Measurements from ENCODE around the gene PACRG. TPM values are rescaled to one million over a fixed set of nuclear protein-coding genes. Genes with fewer than 3 reads are reported as not detected.

Gene PACRG
- total and polyA plus RNA-seq, 2 donors (not counting 3 experiments of a cell fraction or from before 2014, with no cell fraction given), result 0.08 TPM; not detected in 1

- no peaks in the 10 kb centered on the region for H3K9me1 ChIP-seq (replicated peaks; ENCODE audit: control insufficient read depth, extremely low read depth, insufficient read depth, low read length)
- no TSS peak for BruUV-seq (replicated peaks)
- H3K4me2 ChIP-seq (ENCODE audit: insufficient read depth, low read length), result no peak overlapping the region
- FAIRE-seq (no peak), DNase-seq (ENCODE audit: low read depth, low spot score) (no peak)
- H3K9ac ChIP-seq (replicated peaks; ENCODE audit: extremely low read depth, insufficient read depth, low read length), result no peak overlapping the region
- no peaks in the 10 kb centered on the region for H3K27me3 ChIP-seq (ENCODE audit: control insufficient read depth in 2 of 2, insufficient read depth in 2 of 2, low read length in 2 of 2)
- CTCF ChIA-PET, result interaction anchor here (0.5 to 1.0 kb wide), 2 partner anchors 11 to 80 kb away, joined by 3 to 6 read pairs; no protein-coding TSS in a partner anchor
- no peaks in the 10 kb centered on the region for H3K36me3 ChIP-seq (ENCODE audit: control insufficient read depth in 2 of 2, extremely low read depth in 1 of 2, insufficient read depth in 2 of 2, low read length in 2 of 2)
- no peaks in the 10 kb centered on the region for H3K9me3 ChIP-seq (replicated peaks; ENCODE audit: control insufficient read depth, insufficient read depth, low read length)
- dilution Hi-C loops (cut with MboI; ENCODE audit: extremely low pct_ligation_motif_present, low sequenced_read_pairs), result no loop called here
- no peak overlapping the region for H2AFZ ChIP-seq (ENCODE audit: low read depth, low read length)
- intact Hi-C loops (cut with micrococcal nuclease), result no loop called here
- TF ChIP-seq MYC (IDR thresholded peaks at IDR 0.05; ENCODE audit: low read depth, low read length), result no peak
- no peak for TF ChIP-seq JUN (IDR thresholded peaks at IDR 0.05; ENCODE audit: borderline replicate concordance, insufficient read depth, insufficient read length, low read depth)
- TF ChIP-seq, protein P1, sequence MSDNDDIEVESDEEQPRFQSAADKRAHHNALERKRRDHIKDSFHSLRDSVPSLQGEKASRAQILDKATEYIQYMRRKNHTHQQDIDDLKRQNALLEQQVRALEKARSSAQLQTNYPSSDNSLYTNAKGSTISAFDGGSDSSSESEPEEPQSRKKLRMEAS (IDR thresholded peaks at IDR 0.05; ENCODE audit: insufficient read depth, insufficient read length), result no peak
- no peak for TF ChIP-seq POLR2A (IDR thresholded peaks at IDR 0.05; ENCODE audit: low read depth, low read length)
- TF ChIP-seq FOS (IDR thresholded peaks at IDR 0.05; ENCODE audit: borderline replicate concordance, insufficient read depth, low read length), result no peak
- no peak for TF ChIP-seq EZH2 (IDR thresholded peaks at IDR 0.05; ENCODE audit: borderline replicate concordance, low read depth, low read length, severe bottlenecking)
- TF ChIP-seq POLR2AphosphoS5 (IDR thresholded peaks at IDR 0.05; ENCODE audit: insufficient read depth, low read depth, low read length), result no peak
- TF ChIP-seq, protein P2, sequence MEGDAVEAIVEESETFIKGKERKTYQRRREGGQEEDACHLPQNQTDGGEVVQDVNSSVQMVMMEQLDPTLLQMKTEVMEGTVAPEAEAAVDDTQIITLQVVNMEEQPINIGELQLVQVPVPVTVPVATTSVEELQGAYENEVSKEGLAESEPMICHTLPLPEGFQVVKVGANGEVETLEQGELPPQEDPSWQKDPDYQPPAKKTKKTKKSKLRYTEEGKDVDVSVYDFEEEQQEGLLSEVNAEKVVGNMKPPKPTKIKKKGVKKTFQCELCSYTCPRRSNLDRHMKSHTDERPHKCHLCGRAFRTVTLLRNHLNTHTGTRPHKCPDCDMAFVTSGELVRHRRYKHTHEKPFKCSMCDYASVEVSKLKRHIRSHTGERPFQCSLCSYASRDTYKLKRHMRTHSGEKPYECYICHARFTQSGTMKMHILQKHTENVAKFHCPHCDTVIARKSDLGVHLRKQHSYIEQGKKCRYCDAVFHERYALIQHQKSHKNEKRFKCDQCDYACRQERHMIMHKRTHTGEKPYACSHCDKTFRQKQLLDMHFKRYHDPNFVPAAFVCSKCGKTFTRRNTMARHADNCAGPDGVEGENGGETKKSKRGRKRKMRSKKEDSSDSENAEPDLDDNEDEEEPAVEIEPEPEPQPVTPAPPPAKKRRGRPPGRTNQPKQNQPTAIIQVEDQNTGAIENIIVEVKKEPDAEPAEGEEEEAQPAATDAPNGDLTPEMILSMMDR (IDR thresholded peaks at IDR 0.05; ENCODE audit: extremely low read depth in 1 of 2, insufficient read depth in 1 of 2, low read depth in 1 of 2, low read length in 2 of 2), result no peak
- TF ChIP-seq GATA2 (IDR thresholded peaks at IDR 0.05; ENCODE audit: insufficient read depth, insufficient read length, low read depth, low read length), result no peak
- no peak overlapping the region for H3K4me3 ChIP-seq (replicated peaks in 1 of 3; ENCODE audit: insufficient read depth in 1 of 3, low read depth in 1 of 3, low read length in 3 of 3)
- H3K4me1 ChIP-seq (ENCODE audit: control insufficient read depth, extremely low read depth, insufficient read depth, low read length), result peaks cover 4% of the 10 kb centered on the region
- no peak overlapping the region for H3K27ac ChIP-seq (ENCODE audit: insufficient read depth, low read depth, low read length)
- POLR2A ChIA-PET, result no interaction called here
- H3K79me2 ChIP-seq (ENCODE audit: control insufficient read depth, insufficient read depth, low read length), result no peaks in the 10 kb centered on the region
- no peaks in the 10 kb centered on the region for H4K20me1 ChIP-seq (replicated peaks; ENCODE audit: control insufficient read depth, extremely low read depth, insufficient read depth, low read length)
These were observed 618.8 kb downstream of the PACRG start for GRCh38 chr6:163346497-163346961.
